ENCODE data around the gene CNTN6.

DNA sequence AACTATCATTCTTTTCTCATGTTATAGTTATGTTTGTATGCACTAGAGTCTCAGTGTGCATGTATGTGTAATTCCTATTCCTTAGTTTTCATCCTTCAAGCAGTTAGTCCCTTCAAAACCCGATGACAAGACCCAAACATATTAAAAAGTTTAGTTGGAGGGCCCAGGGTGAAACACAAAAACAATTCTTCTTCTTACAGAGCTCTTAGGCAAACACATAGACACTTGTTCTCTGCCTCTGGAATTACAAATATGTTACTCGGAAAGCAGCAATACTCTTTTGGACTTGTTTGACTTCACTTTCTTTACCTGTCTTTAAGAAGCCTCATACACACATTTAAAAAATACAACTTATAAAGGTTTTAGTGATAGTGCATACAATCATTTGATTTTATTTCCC is 763 bp upstream of the CNTN6 start:
- TF ChIP-seq, protein P1, sequence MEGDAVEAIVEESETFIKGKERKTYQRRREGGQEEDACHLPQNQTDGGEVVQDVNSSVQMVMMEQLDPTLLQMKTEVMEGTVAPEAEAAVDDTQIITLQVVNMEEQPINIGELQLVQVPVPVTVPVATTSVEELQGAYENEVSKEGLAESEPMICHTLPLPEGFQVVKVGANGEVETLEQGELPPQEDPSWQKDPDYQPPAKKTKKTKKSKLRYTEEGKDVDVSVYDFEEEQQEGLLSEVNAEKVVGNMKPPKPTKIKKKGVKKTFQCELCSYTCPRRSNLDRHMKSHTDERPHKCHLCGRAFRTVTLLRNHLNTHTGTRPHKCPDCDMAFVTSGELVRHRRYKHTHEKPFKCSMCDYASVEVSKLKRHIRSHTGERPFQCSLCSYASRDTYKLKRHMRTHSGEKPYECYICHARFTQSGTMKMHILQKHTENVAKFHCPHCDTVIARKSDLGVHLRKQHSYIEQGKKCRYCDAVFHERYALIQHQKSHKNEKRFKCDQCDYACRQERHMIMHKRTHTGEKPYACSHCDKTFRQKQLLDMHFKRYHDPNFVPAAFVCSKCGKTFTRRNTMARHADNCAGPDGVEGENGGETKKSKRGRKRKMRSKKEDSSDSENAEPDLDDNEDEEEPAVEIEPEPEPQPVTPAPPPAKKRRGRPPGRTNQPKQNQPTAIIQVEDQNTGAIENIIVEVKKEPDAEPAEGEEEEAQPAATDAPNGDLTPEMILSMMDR (IDR thresholded peaks at IDR 0.05) = no peak
- no peak for TF ChIP-seq POLR2A (IDR thresholded peaks at IDR 0.05)

Measured in vagina (tissue), 2 donors.